H1 (cell line): ENCODE measurements around the gene CEACAM1. TPM values are rescaled to one million over a fixed set of nuclear protein-coding genes. Genes with fewer than 3 reads are reported as not detected.

ENCODE experiments used
- CTCF ChIA-PET: fragments of 300-600 bp; sonication (Branson Sonifier 250); formaldehyde crosslinking; loops from one replicate; lab custom pipeline; 2021; ENCODE audit not compliant: partially characterized antibody; lab: Charles Lee
- POLR2A ChIA-PET: fragments of 300-600 bp; sonication (Branson Sonifier 250); formaldehyde crosslinking; loops from one replicate; lab custom pipeline; 2021; ENCODE audit warnings: inconsistent platforms; ENCODE audit not compliant: partially characterized antibody; lab: Charles Lee
- DNase-seq, 2 experiments: peaks; one replicate each; pipeline versions ENCODE4 v3.0.0 to v3.0.0-alpha.2; 2010 to 2022; ENCODE audit warnings: low spot score in 2 of 2, low read depth in 1 of 2, mixed read lengths in 1 of 2
- FAIRE-seq: peaks from 2 replicates; lab custom pipeline; 2011; peaks lifted over from hg19 to GRCh38; lab: Jason Lieb, UNC
- H2AFZ ChIP-seq: 2 replicates; pipeline ENCODE4 v1.8.1; 2012; ENCODE audit warnings: low read length, inconsistent platforms
- H2AK5ac ChIP-seq: 2 replicates; pipeline ENCODE4 v1.6.1; 2013; ENCODE audit warnings: low read depth, low read length
- H2BK120ac ChIP-seq: replicated peaks from 2 replicates; pipeline ENCODE3; 2013; ENCODE audit warnings: low read depth, low read length, inconsistent platforms
- H2BK12ac ChIP-seq: 2 replicates; pipeline ENCODE4 v1.6.1; 2013; ENCODE audit warnings: low read depth, low read length
- H2BK15ac ChIP-seq: 2 replicates; pipeline ENCODE4 v1.6.1; 2013; ENCODE audit warnings: low read length
- H2BK20ac ChIP-seq: 2 replicates; pipeline ENCODE4 v1.6.1; 2013; ENCODE audit warnings: low read length
- H2BK5ac ChIP-seq: 2 replicates; pipeline ENCODE4 v1.6.1; 2013; ENCODE audit warnings: low read depth, low read length
- H3K14ac ChIP-seq: 2 replicates; pipeline ENCODE4 v1.6.1; 2013; ENCODE audit warnings: inconsistent platforms; ENCODE audit not compliant: insufficient read length
- H3K18ac ChIP-seq: 2 replicates; pipeline ENCODE4 v1.6.1; 2013; ENCODE audit warnings: low read length; ENCODE audit errors: extremely low read depth
- H3K23ac ChIP-seq: 2 replicates; pipeline ENCODE4 v1.6.1; 2013; ENCODE audit warnings: inconsistent platforms; ENCODE audit not compliant: insufficient read length
- H3K23me2 ChIP-seq: 2 replicates; pipeline ENCODE4 v1.6.1; 2013; ENCODE audit warnings: low read depth, low read length
- H3K27ac ChIP-seq: 2 replicates; pipeline ENCODE4 v1.6.1; 2011; ENCODE audit warnings: low read depth, low read length, inconsistent platforms
- H3K27me3 ChIP-seq, 4 experiments: replicated peaks in 1 of 4; 1 replicate in 1 of 4; 2 replicates in 3 of 4; pipeline versions ENCODE4 v1.6.1 to v1.8.1; 2011 to 2013; ENCODE audit warnings: low read length in 3 of 4, mild to moderate bottlenecking in 3 of 4, inconsistent platforms in 2 of 4, mixed read lengths in 2 of 4, moderate library complexity in 1 of 4; ENCODE audit not compliant: control insufficient read depth in 3 of 4, insufficient read depth in 3 of 4; ENCODE audit errors: extremely low read depth in 1 of 4
- H3K36me3 ChIP-seq, 4 experiments: 2 replicates each; pipeline versions ENCODE4 v1.6.1 to v1.8.1; 2011 to 2013; ENCODE audit warnings: mild to moderate bottlenecking in 4 of 4, low read length in 3 of 4, moderate library complexity in 2 of 4, control low read depth in 1 of 4, inconsistent platforms in 1 of 4; ENCODE audit not compliant: insufficient read depth in 4 of 4, control insufficient read depth in 2 of 4
- H3K4ac ChIP-seq: replicated peaks from 2 replicates; pipeline ENCODE3; 2013; ENCODE audit warnings: low read length, low read depth, mixed read lengths, inconsistent platforms; ENCODE audit not compliant: insufficient read length
- H3K4me1 ChIP-seq, 4 experiments: replicated peaks in 1 of 4; 1 replicate in 1 of 4; 2 replicates in 3 of 4; pipeline versions ENCODE4 v1.6.1 to v1.8.1; 2011 to 2013; ENCODE audit warnings: low read length in 3 of 4, inconsistent platforms in 2 of 4, mixed read lengths in 1 of 4; ENCODE audit not compliant: insufficient read depth in 4 of 4, control insufficient read depth in 3 of 4
- H3K4me2 ChIP-seq, 2 experiments: 2 replicates each; pipeline versions ENCODE4 v1.6.1 to v1.8.1; 2011 to 2013; ENCODE audit warnings: low read depth in 2 of 2, low read length in 2 of 2, control low read depth in 1 of 2, inconsistent platforms in 1 of 2, mild to moderate bottlenecking in 1 of 2; ENCODE audit not compliant: insufficient read depth in 1 of 2
- H3K4me3 ChIP-seq, 4 experiments: fragments of 200-600, 300-600 bp in 1 of 4; sonication (generic), shearing (Covaris generic), sonication (Bioruptor Twin) in 1 of 4; 2 replicates each; pipeline versions ENCODE4 v1.5.1 to v1.8.1; 2011 to 2016; ENCODE audit warnings: low read length in 4 of 4, low read depth in 3 of 4, control low read depth in 2 of 4, inconsistent platforms in 2 of 4, mild to moderate bottlenecking in 2 of 4, mixed read lengths in 1 of 4, moderate library complexity in 1 of 4; ENCODE audit not compliant: insufficient read depth in 2 of 4; ENCODE audit errors: extremely low read depth in 1 of 4
- H3K56ac ChIP-seq: replicated peaks from 2 replicates; pipeline ENCODE3; 2013; ENCODE audit warnings: low read depth, mild to moderate bottlenecking, mixed read lengths, low read length, inconsistent platforms; ENCODE audit not compliant: insufficient read length
- H3K79me1 ChIP-seq: 2 replicates; pipeline ENCODE4 v1.6.1; 2013; ENCODE audit warnings: low read depth, low read length, control low read depth
- H3K79me2 ChIP-seq, 2 experiments: 2 replicates each; pipeline versions ENCODE4 v1.6.1 to v1.8.1; 2012 to 2013; ENCODE audit warnings: low read length in 2 of 2, mild to moderate bottlenecking in 2 of 2, inconsistent platforms in 1 of 2; ENCODE audit not compliant: insufficient read depth in 2 of 2, control insufficient read depth in 1 of 2
- H3K9ac ChIP-seq, 4 experiments: replicated peaks in 1 of 4; 1 replicate in 1 of 4; 2 replicates in 3 of 4; pipeline versions ENCODE4 v1.6.1 to v1.8.1; 2011 to 2013; ENCODE audit warnings: low read depth in 3 of 4, low read length in 3 of 4, control low read depth in 2 of 4, mild to moderate bottlenecking in 2 of 4, moderate library complexity in 2 of 4, inconsistent platforms in 1 of 4; ENCODE audit errors: extremely low read depth in 1 of 4
- H3K9me3 ChIP-seq, 2 experiments: 2 replicates each; pipeline versions ENCODE4 v1.6.1 to v1.8.1; 2012 to 2013; ENCODE audit warnings: mild to moderate bottlenecking in 2 of 2, moderate library complexity in 2 of 2, control low read depth in 1 of 2, inconsistent platforms in 1 of 2, low read depth in 1 of 2, low read length in 1 of 2, mixed read lengths in 1 of 2; ENCODE audit not compliant: insufficient read depth in 2 of 2
- H4K20me1 ChIP-seq, 2 experiments: replicated peaks in 1 of 2; 2 replicates each; pipeline versions ENCODE3 to v1.8.1; 2011 to 2013; ENCODE audit warnings: inconsistent platforms in 2 of 2, low read length in 2 of 2, mild to moderate bottlenecking in 1 of 2; ENCODE audit not compliant: insufficient read depth in 2 of 2, control insufficient read depth in 1 of 2
- H4K5ac ChIP-seq: 2 replicates; pipeline ENCODE4 v1.6.1; 2013; ENCODE audit warnings: low read length, low read depth, mixed read lengths, inconsistent platforms; ENCODE audit not compliant: insufficient read length
- H4K8ac ChIP-seq: 2 replicates; pipeline ENCODE4 v1.8.0; 2013; ENCODE audit warnings: mild to moderate bottlenecking, moderate library complexity, low read length, inconsistent platforms; ENCODE audit not compliant: insufficient read depth; ENCODE audit errors: extremely low read depth
- H4K91ac ChIP-seq: replicated peaks from 2 replicates; pipeline ENCODE3; 2013; ENCODE audit warnings: low read length, mixed read lengths, inconsistent platforms; ENCODE audit not compliant: insufficient read length
- ZNF274 ChIP-seq: IDR thresholded peaks from 2 replicates; pipeline ENCODE4 v1.7.0; 2012; ENCODE audit warnings: low read length, borderline replicate concordance; ENCODE audit errors: extremely low read depth
- WGBS, 2 experiments: shearing (Covaris generic) in 1 of 2; methylation state at CpG; one replicate each; pipeline versions ENCODE4 v1.1.6 to v1.1.7; 2013 to 2015; ENCODE audit warnings: low lambda C conversion rate in 2 of 2, mixed read lengths in 2 of 2, inconsistent platforms in 1 of 2, low coverage in 1 of 2, missing lambda C conversion rate in 1 of 2; ENCODE audit not compliant: insufficient replicate concordance in 2 of 2, insufficient coverage in 1 of 2, insufficient read length in 1 of 2; ENCODE audit errors: extremely low coverage in 1 of 2, missing lambda C conversion rate in 1 of 2; 5-methylcytosine and 5-hydroxymethylcytosine counted together
- polyA plus RNA-seq, 7 experiments: library from polyadenylated mRNA; depleted of rRNA in 3 of 7; stranded (reverse) in 5 of 7; unstranded in 2 of 7; fragments of >200 nt in 5 of 7; fragments of 200-250 nt in 2 of 7; gene quantifications; 1 replicate in 5 of 7; 2 replicates in 1 of 7; 4 replicates in 1 of 7; pipeline versions ENCODE4 v1.2.1 to v1.2.3, GENCODE V29; 2011 to 2013; ENCODE audit warnings: missing spikeins in 2 of 7, mixed read lengths in 2 of 7
- total RNA-seq: library from RNA; stranded (reverse); fragmentation: NEBNext Ultra II Directional; extraction: Animal tissue kit (Norgen Biotek cat#: 25700); gene quantifications from 2 replicates; pipeline ENCODE4 v1.2.1, GENCODE V29; 2021

CEACAM1 gene
- total and polyA plus RNA-seq, 2 of the 8 experiments (the other 6 are each of a cell fraction or from before 2014, with no cell fraction given) = 1.8 to 3.6 TPM

GRCh38 chr19:42467183-42467760 is 61.0 kb downstream of the CEACAM1 start:
- Histone ChIP-seq H3K4me2 (no peak overlapping the region), H2AFZ (no peak overlapping the region), H2BK15ac (no peak overlapping the region), H3K79me1 (no peaks in the 10 kb centered on the region), H4K8ac (no peak overlapping the region; the same call in 1 of the 2 replicates), H2BK20ac (peak overlapping the region; percentile 49; the same call in 1 of the 2 replicates), H3K79me2 (no peaks in the 10 kb centered on the region), H2AK5ac (no peak overlapping the region), H3K4me1 (peaks cover 4 to 13% (median 9%) of the 10 kb centered on the region in 4 experiments), H4K20me1 (no peaks in the 10 kb centered on the region), H3K27ac (no peak overlapping the region; the same call in 1 of the 2 replicates), H3K18ac (no peak overlapping the region), H3K4me3 (no peak overlapping the region), H3K14ac (no peak overlapping the region), H4K5ac (no peak overlapping the region), H2BK12ac (no peak overlapping the region; the same call in 1 of the 2 replicates), H3K36me3 (no peaks in the 10 kb centered on the region), H2BK120ac (no peak overlapping the region), H3K23me2 (no peaks in the 10 kb centered on the region), H4K91ac (peak overlapping the region; percentile 10), H2BK5ac (no peak overlapping the region), H3K23ac (no peak overlapping the region), H3K9ac (no peak overlapping the region), H3K56ac (no peak overlapping the region), H3K4ac (no peak overlapping the region), H3K27me3 (no peaks in the 10 kb centered on the region), H3K9me3 (no peaks in the 10 kb centered on the region)
- TF ChIP-seq ZNF274 = no peak
- POLR2A ChIA-PET = interaction anchor here (1.2 to 1.3 kb wide), 2 partner anchors 18 to 187 kb away, joined by 3 read pairs; no protein-coding TSS in a partner anchor
- WGBS, 2 experiments = 93% methylated on average over 5 of the region's 5 CpGs; no CpG with 5 or more reads in 1 of the 2 experiments
- CTCF ChIA-PET = interaction anchor here (0.7 to 4.7 kb wide), 14 partner anchors 8 to 75 kb away, joined by 3 to 24 read pairs (median 6); partner anchors contain the start of gene CEACAM1
- FAIRE-seq = no peak
- DNase-seq = no peak
